Gastrocnemius medialis (tissue), 4 donors: ENCODE measurements around the gene FAM171A1.

Experiments
- CTCF ChIP-seq, 5 experiments: fragments of 450-650 bp in 3 of 5; fragments of 200-600 bp in 2 of 5; sonication (generic) in 2 of 5; IDR thresholded peaks in 4 of 5; conservative IDR thresholded peaks in 1 of 5; 1 replicate in 4 of 5; 2 replicates in 1 of 5; pipeline ENCODE4 v1.5.1; 2016 to 2019; ENCODE audit warnings: antibody characterized with exemption in 5 of 5, mild to moderate bottlenecking in 3 of 5, moderate library complexity in 3 of 5
- POLR2A ChIP-seq, 2 donors: fragments of 450-650 bp; IDR thresholded peaks; one replicate each; pipeline ENCODE4 v1.6.1; 2017; ENCODE audit warnings: antibody characterized with exemption in 2 of 2, mild to moderate bottlenecking in 2 of 2, moderate library complexity in 2 of 2

DNA sequence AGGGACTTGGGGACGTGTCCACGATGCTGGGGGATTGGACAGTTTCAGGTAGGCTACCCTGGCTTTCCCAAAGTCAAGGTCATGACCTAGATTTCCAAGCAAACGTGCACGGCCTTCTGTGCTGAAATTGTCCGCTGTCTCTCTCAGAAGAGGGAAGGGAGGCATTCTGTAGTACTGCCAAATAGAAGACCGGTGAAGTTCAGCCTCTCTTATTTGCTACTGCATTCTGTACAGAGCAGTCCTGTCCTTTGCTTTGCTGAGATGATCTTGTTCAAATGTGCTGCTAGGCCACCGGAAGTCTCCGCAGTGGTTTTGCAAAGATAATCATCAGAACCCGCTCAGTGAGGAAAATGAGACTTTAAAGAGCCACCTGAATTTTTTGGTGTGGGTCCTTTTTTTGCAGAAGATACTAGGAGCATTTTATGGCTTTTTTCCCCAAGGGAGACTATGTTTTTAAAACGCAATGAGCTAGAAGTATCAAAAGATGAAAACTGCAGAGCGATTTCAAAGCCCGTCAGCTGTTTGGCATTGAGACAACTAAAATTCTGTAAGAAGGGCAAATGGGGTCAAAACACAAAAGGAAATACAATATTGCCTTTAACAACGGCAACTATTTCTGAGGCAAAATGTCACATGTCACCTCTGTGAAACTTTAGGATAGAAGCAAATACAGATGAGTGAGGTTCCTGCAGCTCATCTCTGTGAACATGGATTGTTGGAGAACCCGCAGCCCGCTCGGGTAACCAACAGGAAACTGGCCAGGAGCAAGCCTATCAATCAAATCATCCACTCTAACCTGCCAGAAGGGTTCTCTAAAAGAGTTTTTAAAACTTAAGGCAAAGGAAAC lies 201.3 kb downstream of the FAM171A1 start:
- TF ChIP-seq CTCF (IDR thresholded peaks at IDR 0.05 in 4 of 5, conservative IDR thresholded peaks at IDR 0.05 in 1 of 5) = no peak
- no peak for TF ChIP-seq POLR2A (IDR thresholded peaks at IDR 0.05)
